GM18507 (cell line): ENCODE data around the gene RALY.
"Not testable (repeated sequence)": the region's sequence is repeated elsewhere in the genome, so short reads cannot be mapped to it uniquely, and the experiment has no call there.

Experiments used
- DNase-seq: peaks from one replicate; pipeline ENCODE4 v3.0.0; 2011; ENCODE audit warnings: low read depth; ENCODE audit not compliant: insufficient read length; ENCODE audit errors: extremely low spot score
- FAIRE-seq: peaks from 2 replicates; lab custom pipeline; 2011; peaks lifted over from hg19 to GRCh38; lab: Jason Lieb, UNC

RALY gene

DNA sequence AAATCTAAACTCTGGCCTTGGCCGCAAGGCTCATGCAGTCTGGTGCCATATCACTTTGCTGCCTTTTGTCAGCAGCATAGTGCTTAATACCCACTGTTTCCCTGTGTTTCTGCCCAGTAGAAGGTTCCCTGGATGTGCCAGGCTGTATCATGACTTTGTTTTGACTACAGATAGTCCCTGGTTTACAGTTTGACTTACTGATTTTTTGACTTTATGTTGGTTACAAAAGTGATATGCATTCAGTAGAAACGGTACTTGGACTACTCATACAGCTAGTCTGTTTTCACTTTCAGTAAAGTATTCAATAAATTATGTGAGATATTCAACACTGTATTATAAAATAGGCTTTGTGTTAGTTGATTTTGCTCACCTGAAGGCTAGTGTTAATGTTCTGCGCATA is 19.0 kb downstream of the RALY start:
- no peak for FAIRE-seq
- DNase-seq, result no peak

DNA sequence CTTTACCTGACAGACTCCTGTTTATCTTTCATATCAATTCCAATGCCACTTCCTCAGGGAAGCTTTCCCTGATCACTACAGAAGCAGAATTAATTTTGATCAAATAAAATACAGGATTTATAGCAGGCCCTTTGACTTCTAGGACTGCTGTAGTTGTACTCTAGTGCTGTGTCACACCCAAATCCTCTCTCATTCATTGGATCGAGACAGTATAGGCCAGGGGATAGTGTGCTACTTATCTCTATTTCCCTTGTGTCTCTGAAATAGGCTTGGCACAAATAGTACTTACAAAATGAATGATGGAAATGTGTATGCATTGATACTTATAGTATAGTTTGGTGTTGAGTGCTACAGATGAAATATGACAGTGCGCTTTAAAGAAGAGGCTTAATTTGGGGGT is 19.8 kb downstream of the RALY start:
- DNase-seq (no peak), FAIRE-seq (no peak)

DNA sequence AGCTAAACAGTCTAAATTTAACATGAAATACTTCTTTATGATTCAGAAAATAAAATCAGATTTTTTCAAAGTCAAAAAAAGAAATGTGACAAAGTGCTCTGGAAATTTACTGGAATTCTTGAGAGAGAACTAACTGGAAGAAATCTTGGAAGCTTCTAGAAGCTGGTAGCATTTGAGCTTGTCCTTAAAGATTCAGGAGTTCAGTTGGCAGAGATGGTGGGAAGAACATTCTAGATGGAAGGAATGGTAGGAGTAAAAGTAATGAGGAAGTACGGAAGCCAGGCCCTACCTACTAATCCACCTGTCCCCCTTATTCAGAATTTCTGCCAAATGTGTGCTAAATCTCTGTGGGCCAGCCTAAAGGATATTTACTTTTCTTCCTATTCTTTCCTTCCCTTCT is 21.2 kb downstream of the RALY start:
- DNase-seq (no peak), FAIRE-seq (no peak)

DNA sequence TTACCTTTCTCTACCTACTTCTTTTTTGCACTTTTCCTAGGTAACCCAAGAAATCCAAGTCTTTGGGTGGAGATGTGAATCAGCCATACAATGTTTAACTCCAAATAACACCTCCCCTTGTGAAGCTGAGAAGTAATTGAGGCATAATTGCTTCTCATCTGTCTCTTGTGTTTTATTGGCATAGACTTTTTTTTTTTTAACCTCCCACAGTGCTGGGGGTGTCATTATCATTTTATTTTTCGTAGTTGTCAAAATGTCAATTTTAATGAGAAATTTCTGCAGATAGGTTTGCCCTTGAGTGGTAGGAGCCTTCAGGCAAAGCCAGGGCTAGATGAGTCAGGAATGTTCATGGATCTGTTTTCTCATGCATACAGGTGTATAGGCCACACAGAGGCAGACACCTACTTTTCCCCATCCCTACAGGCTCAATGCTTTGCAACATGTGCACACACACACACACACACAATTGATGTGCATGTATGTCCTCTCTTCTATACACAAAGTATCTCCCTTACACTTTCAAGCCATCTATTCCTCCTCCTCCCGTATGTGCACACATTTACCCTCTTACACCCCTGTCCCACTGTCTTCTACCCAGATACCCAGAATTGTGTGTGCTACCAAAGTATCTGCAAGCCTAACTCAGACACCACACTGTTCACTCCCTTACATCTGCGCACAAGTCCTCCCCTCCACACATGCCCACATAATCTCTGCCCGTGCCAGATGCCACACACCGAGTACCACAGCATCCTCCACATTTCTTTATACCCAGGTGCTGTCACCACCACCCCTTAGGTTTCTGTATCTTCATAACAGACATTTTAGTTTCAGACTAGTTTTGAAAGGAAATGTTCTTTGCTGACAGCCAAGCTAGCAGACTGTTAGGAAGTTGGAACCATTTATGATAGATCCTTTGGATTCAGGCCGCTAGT is 22.0 kb downstream of the RALY start:
- FAIRE-seq (no peak), DNase-seq (no peak)

DNA sequence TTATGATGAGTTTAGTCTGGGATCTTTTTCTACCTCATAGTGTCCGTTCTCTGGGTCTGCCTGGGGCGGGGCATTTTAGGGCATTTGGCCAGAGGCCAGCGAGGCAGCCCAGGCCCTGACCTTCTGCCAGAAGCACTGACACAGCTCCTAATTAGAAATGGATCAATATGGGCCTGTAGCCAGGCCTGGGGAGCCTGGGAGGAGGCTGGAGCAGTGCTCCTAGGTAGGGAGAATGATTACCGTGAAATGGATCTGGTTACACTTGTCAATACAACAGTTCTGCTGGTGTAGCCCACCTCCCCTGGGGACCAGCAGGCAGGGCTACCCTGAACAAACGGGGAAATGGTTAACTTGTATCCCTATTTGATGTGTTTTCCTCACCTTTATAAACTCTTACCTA is 23.0 kb downstream of the RALY start:
- DNase-seq, result no peak
- FAIRE-seq, result no peak

DNA sequence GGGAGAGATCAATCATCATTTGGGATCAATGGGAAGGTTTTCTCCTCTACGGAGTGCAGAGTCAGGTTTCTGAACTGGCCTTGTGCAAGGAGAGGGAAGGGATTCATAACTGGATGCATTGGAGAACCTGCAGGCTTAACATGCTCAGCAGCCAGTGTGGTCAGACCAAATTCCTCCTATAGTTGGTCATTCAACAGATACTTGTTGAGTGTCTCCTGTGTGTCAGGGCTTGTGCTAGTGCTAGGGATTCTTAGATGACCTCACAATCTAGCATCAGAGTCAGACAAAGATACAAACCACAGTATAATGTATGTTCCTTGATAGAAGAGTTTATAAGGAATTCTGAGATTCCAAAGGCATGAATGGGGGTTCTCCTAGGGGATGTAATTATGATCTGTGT is 23.9 kb downstream of the RALY start:
- FAIRE-seq, result peak; percentile 15
- no peak for DNase-seq

DNA sequence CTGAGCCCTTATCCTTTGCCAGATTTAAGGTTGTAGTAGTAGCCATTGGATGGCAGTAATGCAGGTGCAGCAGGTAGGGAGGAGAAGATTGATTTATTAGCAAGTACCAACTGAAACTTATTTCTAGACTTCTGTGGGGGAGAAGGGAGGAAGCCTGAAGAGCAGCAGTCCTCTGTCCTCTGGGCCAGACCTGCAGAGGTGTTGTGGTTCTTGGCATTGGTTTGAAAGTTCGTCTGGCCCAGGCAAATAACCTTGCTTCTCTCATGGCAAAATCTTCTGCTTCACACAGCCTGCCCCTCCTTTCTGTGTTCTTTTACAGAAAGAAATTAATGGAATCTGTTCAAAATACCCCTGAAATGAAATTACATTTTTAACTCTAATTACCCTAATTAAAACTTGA is 24.5 kb downstream of the RALY start:
- FAIRE-seq, result no peak
- no peak for DNase-seq

DNA sequence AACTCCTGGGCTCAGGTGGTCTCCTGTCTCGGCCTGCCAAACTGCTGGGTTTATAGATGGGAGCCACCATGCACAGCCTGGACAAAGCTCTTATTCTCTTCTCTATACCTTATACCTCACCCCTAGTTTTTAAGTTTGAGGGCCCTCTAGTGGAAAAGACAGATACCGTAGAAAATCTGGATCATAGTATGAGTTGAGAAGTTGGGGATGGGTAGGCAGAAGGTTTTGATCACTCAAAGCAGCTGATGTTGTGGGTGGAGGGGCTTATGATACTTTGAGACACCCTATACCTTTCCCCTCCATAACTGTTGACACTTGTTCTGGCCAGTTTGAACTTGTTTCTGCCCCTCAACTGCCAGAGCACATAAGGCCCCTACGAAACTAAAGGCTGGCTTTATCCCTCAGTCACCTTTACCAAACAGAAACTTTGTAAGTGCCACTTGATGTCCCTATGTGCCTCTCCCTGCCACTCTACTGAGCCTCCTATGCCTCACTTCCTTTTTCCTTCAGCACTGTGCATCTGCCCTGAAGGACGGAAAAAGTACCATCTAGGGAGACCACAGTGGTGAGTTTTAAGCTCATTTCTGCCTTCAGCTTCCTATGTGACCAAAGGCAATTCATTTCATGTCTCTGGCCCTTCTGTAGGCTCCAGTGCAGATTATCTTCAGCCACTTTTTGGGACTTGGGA is 28.6 kb downstream of the RALY start:
- peak; percentile 60 for FAIRE-seq
- DNase-seq, result peak; percentile 12

DNA sequence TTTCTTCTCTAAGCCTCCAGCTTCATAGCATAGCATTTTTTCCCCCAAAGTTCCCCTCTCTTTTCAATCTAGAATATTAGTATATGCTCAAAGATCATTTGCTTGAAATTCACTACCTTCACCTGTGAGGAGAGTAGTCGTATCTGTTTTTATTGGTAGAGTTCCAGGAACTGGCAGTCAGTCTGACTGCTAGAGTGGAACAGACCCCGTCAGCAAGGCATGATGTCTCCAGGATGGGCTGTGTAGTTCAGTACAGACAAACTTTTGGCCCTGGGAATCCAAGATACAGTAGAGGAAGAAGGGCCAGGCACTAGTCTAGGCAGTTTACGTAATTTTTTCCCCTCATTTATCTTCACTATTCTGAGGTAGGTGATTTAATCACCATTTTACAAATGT is 29.1 kb downstream of the RALY start:
- FAIRE-seq (no peak), DNase-seq (no peak)

DNA sequence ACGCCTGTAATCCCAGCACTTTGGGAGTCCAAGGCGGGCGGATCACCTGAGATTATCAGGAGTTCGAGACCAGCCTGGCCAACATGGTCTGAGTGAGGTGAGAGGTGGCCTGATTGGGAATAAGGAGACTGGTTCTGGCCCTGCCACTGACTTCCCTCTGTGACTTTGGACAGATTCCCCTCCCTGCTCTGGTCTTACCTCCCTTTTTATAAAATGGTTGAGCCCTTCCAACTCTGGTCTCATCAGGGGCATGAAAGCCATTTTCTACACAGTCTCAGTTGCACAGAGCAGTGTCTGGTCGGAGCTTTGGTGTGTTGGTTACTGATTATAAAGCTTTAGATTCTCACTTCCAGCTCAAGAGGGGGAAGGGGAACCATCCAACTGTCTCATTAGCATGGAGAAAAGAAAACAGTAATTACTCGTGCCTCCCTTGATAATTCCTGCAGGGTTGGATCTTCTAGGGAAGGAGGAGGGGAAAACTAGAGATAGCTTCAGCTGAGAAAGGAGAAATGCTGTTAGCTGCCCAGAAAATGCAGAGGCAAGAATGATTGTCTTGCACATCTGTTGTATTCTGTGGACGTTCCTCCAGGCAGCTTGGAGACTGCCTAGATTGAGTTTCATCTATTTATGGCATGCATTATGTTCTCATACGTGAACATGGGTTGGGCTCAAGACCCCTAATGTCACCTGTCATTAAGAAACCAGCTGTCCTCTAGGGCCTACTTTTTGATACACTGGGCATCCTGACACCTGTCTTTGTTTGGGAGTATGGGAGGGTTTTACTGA is 30.4 kb downstream of the RALY start:
- DNase-seq (no peak), FAIRE-seq (no peak)

DNA sequence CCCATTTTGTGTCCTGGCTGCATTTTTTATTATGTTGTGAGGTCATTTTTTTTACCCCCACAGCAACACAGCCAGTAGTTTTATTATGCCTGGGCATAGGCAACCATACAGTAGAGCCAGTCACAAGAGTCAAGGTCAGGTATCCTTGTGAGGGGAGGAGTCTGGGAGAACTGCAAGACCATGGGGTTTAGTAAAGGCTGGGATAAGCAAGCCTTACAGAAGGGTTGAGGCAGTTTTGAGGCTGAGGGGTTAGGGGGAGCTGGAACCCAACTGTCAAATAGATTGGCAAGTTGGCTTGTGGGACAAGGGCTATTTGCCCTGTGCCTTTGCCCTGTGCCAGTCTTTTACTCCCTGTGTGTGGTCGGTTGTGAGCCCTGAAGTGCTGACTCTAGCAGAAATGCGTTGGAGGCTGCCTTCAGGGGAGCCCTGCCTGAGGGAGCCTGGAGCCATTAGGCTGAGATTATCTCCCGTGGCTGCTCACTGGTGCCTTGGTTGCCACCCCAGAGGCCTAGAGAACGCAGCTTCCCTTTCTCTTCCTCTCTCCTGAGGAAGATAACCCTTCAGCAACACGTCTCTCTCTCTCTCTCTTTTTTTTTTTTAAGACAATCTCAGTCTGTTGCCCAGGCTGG is 31.1 kb downstream of the RALY start:
- no peak for DNase-seq
- FAIRE-seq, result no peak

DNA sequence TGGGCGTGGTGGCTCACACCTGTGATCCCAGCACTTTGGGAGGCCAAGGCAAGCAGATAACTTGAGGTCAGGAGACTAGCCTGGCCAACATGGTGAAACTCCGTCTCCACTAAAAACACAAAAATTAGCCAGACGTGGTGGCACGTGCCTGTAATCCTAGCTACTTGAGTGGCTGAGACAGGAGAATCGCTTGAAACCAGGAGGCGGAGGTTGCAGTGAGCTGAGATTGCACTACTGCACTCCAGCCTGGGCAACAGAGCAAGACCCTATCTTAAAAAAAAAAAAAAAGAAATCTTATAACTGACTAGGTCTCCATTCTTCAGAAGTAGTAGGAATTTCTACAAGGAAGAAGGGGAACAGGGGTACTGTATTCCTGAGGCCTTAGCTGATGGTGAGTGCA is 34.3 kb downstream of the RALY start:
- not testable (repeated sequence) for DNase-seq, FAIRE-seq

DNA sequence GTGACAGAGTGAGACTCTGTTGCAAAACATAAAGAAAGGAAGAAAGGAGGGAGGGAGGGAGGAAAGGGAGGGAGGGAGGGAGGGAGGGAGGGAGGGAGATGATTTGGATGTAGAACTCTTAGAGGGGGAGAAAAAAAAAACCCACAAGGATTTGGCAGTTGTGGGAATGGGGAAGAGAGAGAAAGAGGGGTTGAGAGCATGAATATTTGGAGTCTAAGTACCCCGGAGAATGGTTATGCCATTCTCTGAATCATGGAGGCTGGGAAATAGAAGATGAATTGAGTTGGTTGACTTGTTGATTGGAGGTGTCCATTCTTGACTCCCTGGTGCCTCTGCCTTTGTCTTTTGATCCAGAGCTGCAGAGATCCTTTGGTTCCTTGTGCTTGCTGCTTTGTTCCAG is 35.7 kb downstream of the RALY start:
- FAIRE-seq (no peak), DNase-seq (no peak)

DNA sequence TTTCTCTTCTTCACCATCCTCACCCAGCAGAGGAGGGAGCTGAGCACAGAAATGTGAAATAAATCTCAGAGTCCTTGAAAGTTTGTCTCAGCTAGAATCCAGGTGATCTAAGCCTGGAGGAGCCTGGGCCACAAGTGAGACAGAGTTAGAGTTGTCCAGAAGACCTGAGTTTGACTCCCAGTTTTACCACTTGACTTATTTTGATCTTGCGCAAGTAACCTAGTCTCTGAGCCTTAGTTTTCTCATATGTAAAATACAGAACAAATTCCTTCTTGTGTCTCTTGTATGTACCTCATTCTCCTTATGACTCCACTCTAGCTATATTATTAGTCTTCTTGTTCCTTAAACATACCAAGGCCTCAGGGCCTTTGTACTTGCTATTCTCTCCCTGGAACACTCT is 36.7 kb downstream of the RALY start:
- no peak for FAIRE-seq
- DNase-seq, result no peak

DNA sequence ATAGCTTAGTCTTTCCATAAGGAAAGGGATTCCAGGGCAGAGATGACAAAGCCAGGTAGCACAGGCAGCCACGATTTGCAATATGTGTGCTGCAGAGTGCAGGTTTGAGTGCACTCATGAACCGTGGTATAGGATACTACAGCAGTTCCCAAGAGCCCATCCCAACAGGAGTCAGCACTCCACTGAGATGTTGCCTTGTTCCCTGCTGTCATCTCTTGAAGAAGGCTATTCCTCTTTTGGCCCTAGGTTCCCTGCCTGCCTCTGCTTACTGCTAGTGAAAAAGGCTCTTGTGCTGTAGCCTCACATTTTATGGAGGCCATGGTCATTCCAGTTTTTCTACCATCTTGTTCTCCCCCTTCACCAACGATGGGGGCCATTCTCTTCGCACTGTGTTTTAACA is 40.2 kb downstream of the RALY start:
- DNase-seq (no peak), FAIRE-seq (no peak)

DNA sequence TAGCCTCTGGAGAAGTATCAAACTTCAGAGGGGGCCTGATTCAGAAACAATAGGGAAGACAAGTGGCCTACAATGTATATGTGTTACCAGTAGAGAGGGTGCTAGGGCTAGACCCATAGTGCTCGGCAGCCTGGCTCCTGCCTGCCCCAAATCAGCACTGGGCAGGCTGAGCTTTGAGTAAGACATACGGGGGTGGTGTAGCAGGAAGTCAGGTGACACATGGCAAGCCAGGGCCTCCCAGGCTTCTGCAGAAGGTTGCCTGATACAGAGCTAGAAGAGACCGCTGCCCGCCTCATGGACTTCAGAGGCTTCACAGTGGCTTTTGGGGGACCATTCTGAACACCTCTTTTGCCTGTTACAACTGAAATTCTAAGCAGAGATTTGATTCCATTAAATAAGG is 43.4 kb downstream of the RALY start:
- FAIRE-seq, result no peak

DNA sequence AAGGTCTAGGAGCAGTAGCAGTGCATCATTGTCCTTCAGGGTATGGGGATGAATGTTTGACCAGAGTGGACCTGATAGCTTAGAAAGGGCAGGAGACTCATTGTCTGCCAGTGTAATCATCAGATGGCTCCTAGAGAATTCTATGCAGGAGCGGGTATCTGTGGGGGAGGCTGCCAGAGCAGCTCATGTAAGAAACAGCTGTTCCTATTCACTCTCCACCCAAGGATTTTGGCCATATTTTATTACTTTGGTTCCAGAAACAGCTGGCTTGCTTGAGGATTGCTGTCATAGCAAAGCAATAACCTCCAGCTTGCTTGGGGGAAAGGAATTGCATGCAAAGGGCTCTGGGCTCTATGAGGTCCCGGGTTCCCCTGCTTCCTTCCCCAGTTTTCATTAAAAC is 44.1 kb downstream of the RALY start:
- FAIRE-seq (no peak), DNase-seq (no peak)

More for the DNA sequence above, 43.4 kb downstream of the RALY start:
- no peak for DNase-seq

DNA sequence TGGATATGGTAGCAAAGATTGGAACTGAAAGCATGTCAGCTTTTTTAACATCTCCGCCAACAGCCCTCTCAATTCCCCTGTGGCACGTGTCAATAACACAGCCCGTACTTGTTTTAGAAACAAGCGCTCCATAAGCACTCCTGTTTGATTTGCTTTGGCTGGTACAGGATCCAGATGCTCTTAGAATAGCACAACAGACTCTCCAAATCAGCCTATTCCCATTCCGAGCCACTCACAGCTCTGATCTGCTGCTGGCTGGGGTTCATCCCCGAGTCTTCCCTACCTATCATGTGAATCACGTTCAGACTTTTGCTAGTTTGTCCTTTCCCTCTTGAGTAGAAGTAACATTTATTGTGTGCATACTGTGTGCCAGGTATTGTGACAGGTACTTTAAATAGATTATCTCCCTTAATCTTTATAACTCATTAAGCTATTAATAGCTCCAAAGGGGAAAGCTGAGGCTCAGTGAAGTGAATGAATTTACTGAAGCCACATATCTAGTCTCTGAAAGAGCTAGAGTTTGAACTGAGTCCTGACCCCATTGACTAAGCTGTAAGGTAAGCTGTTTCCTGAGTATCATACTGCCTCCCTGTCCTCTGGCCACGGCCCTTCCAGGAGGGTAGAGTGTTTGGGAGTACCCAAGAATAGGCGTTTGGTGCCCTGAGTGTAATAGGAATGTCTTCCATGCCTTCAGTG is 46.7 kb downstream of the RALY start:
- DNase-seq (no peak), FAIRE-seq (no peak)

DNA sequence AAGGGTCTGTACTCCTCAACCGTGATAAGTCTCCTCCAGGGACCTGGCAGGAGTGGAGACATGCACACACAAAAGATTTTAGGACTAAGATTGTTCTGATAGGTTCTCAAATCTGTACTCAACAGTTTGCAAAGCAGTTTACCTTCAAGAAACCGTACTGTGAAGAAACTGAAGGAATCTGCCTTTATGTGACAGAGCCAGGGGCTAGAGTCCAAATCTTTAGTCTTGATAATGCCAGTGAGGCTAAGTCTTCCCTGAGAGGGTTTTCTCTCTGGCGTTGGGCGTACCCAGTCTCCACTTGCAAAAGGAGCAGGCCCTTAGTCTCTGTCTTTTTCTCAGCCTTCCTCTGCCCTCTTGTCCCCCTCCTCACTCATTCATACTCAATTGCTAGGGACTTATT is 47.5 kb downstream of the RALY start:
- no peak for FAIRE-seq

More for the DNA sequence above, 47.5 kb downstream of the RALY start:
- no peak for DNase-seq
